Suprapubic skin (tissue), 4 donors: ENCODE results near the gene RAX2. TPM values are rescaled to one million over a fixed set of nuclear protein-coding genes. Genes with fewer than 3 reads are reported as not detected.
"Not testable (repeated sequence)": the region's sequence is repeated elsewhere in the genome, so short reads cannot be mapped to it uniquely, and the experiment has no call there.

Experiments
- DNase-seq, 2 donors: peaks; one replicate each; pipeline ENCODE4 v3.0.0-alpha.2; 2019; ENCODE audit warnings: low spot score in 2 of 2
- H3K27ac ChIP-seq: fragments of 200-600 bp; sonication (generic); one replicate; pipeline ENCODE4 v1.5.1; 2019
- H3K27me3 ChIP-seq: fragments of 200-600 bp; sonication (generic); one replicate; pipeline ENCODE4 v1.5.1; 2019
- H3K36me3 ChIP-seq: fragments of 200-600 bp; sonication (generic); one replicate; pipeline ENCODE4 v1.5.1; 2019
- H3K4me1 ChIP-seq: fragments of 200-600 bp; sonication (generic); one replicate; pipeline ENCODE4 v1.5.1; 2019
- H3K4me3 ChIP-seq: fragments of 200-600 bp; sonication (generic); one replicate; pipeline ENCODE4 v1.5.1; 2019; ENCODE audit warnings: mild to moderate bottlenecking
- H3K9me3 ChIP-seq: fragments of 200-600 bp; sonication (generic); one replicate; pipeline ENCODE4 v1.5.1; 2019
- EP300 ChIP-seq: sonication (generic); formaldehyde crosslinking; IDR thresholded peaks from one replicate; pipeline ENCODE4 v1.6.1; 2017; ENCODE audit warnings: antibody characterized with exemption
- POLR2A ChIP-seq, 2 donors: fragments of 450-650 bp; IDR thresholded peaks; one replicate each; pipeline ENCODE4 v1.6.1; 2017; ENCODE audit warnings: antibody characterized with exemption in 2 of 2, mild to moderate bottlenecking in 2 of 2, moderate library complexity in 2 of 2
- POLR2AphosphoS5 ChIP-seq, 3 donors: sonication (generic); formaldehyde crosslinking; IDR thresholded peaks; one replicate each; pipeline ENCODE4 v1.6.1; 2017; ENCODE audit warnings: antibody characterized with exemption in 3 of 3
- WGBS: methylation state at CpG from one replicate; pipeline ENCODE4 v1.1.5; 2018; 5-methylcytosine and 5-hydroxymethylcytosine counted together
- total RNA-seq, 4 donors: library from RNA; depleted of rRNA; stranded (reverse); fragments of >200 nt; gene quantifications; one replicate each; pipeline ENCODE4 v1.1.0, GENCODE V29; 2016
- TF ChIP-seq, protein P1 (sequence below), 2 donors: fragments of 200-600 bp in 1 of 2; fragments of 450-650 bp in 1 of 2; sonication (generic) in 1 of 2; IDR thresholded peaks; one replicate each; pipeline ENCODE4 v1.5.1; 2016 to 2019; ENCODE audit warnings: antibody characterized with exemption in 2 of 2, mild to moderate bottlenecking in 1 of 2, moderate library complexity in 1 of 2

Gene RAX2
- total RNA-seq, 4 donors from 2014 or later, result not detected

DNA sequence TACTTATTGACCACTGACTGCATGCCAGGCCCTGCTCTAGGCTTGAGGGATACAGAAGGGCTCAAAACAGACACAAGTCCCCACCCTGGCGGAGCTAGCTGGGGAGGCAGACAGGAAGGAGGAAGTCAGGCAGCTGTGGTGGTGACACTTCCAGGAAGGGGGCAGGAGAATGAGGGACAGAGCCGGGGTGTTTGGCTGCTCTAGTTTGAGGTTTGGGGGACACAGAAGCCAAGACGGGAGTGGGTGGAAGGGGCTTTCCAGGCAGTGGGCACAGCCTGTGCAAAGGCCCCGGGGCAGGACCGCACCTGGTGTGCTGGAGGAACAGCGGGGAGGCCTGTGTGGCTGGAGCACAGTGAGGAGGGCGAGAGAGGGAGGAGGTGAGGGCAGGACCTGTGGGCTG is 5.5 kb downstream of the RAX2 start:
- Histone ChIP-seq H3K27ac (no peak overlapping the region), H3K4me3 (no peak overlapping the region), H3K27me3 (no peaks in the 10 kb centered on the region), H3K36me3 (peaks cover 41% of the 10 kb centered on the region), H3K4me1 (peaks cover 14% of the 10 kb centered on the region), H3K9me3 (no peaks in the 10 kb centered on the region)
- TF ChIP-seq, protein P1, sequence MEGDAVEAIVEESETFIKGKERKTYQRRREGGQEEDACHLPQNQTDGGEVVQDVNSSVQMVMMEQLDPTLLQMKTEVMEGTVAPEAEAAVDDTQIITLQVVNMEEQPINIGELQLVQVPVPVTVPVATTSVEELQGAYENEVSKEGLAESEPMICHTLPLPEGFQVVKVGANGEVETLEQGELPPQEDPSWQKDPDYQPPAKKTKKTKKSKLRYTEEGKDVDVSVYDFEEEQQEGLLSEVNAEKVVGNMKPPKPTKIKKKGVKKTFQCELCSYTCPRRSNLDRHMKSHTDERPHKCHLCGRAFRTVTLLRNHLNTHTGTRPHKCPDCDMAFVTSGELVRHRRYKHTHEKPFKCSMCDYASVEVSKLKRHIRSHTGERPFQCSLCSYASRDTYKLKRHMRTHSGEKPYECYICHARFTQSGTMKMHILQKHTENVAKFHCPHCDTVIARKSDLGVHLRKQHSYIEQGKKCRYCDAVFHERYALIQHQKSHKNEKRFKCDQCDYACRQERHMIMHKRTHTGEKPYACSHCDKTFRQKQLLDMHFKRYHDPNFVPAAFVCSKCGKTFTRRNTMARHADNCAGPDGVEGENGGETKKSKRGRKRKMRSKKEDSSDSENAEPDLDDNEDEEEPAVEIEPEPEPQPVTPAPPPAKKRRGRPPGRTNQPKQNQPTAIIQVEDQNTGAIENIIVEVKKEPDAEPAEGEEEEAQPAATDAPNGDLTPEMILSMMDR (IDR thresholded peaks at IDR 0.05), result no peak
- TF ChIP-seq EP300 (no peak), POLR2AphosphoS5 (IDR thresholded peaks at IDR 0.05) (no peak), POLR2A (IDR thresholded peaks at IDR 0.05) (no peak)
- 87% methylated on average over 7 of the region's 7 CpGs for WGBS
- no peak for DNase-seq

GRCh38 chr19:3765757-3766156 is 6.3 kb downstream of the RAX2 start:
- H3K9me3 ChIP-seq, H3K27me3 ChIP-seq, DNase-seq, H3K27ac ChIP-seq, H3K4me3 ChIP-seq: not testable (repeated sequence)
- Histone ChIP-seq H3K4me1 (peaks cover 19% of the 10 kb centered on the region), H3K36me3 (peaks cover 41% of the 10 kb centered on the region)
- 88% methylated on average over 5 of the region's 5 CpGs for WGBS

DNA sequence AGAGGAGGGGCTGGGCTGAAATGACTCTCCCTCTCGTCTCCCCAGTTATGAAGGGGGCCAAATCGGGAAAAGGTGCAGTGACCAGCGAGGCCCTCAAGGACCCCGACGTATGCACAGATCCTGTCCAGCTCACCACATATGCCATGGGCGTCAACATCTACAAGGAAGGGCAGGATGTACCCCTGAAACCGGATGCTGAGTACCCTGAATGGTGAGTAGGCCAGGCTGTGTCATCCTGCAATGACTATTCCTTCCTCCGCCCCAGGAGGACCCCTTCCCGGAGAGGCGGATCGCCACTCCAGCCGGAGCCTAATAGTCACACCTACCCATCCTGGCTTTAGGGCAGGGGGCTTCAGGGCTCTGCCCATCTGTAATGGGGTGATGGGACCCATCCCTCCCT is 6.9 kb downstream of the RAX2 start:
- Histone ChIP-seq H3K9me3 (no peaks in the 10 kb centered on the region), H3K36me3 (peaks cover 41% of the 10 kb centered on the region), H3K4me3 (no peak overlapping the region), H3K27ac (no peak overlapping the region), H3K27me3 (no peaks in the 10 kb centered on the region), H3K4me1 (peaks cover 25% of the 10 kb centered on the region)
- TF ChIP-seq, protein P1 (IDR thresholded peaks at IDR 0.05), result no peak
- TF ChIP-seq POLR2A (IDR thresholded peaks at IDR 0.05) (no peak), EP300 (no peak), POLR2AphosphoS5 (IDR thresholded peaks at IDR 0.05) (no peak)
- DNase-seq, result no peak
- 94% methylated on average over 12 of the region's 12 CpGs for WGBS

DNA sequence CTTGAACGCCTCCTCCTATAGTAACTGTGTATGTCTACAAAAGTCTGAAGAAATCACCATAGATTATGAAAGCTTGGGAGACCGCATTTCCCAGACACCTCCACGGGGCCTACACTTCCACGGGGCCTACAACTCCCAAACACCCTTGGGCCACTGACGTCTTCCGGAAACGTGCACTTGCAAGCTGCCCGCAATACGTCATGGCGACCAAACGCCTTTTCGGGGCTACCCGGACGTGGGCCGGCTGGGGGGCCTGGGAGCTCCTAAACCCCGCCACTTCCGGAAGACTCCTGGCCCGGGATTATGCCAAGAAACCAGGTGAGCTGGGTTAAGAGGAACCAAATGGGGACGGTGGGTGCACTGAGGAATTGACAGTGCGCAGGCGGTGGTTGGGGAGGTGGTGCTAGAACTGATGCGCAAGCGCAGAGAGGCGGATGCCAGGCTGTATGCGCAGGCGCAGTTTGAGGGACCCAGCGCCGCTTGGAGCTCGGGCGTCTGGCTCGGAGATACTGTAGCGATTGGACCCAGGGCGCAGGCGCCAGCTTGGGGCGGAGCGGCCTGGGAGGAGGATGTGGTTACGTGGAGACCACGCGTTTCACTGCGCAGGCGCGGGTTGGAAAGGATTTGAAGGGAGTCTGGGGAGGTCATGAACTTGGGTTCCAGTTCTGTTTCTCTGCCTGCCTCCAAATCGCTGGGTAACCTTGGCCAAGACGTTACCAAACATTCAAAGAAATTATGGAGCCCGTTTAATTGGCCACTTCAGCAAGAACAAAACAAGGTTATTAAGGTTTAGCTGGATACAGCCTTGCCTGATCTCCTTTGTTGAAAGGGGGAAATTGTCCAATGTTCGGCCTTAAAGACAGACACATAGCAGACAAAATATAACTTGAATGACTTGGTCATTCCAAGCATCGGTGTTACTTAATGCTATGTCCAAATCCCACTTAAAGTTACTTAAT is 9.2 kb downstream of the RAX2 start, which contains the start of gene MRPL54:
Gene MRPL54, plus strand, starts transcription at position 182 of the 959 bp plus-strand sequence. Its CDS starts 19 bp downstream, at position 201.
- Histone ChIP-seq H3K9me3 (no peaks in the 10 kb centered on the region), H3K36me3 (peaks cover 46% of the 10 kb centered on the region), H3K27ac (peak within 1 kb of the TSS; percentile 98), H3K4me1 (peaks cover 36% of the 10 kb centered on the region), H3K27me3 (no peaks in the 10 kb centered on the region), H3K4me3 (peak within 1 kb of the TSS; percentile 88)
- TF ChIP-seq EP300 (no peak), POLR2AphosphoS5 (IDR thresholded peaks at IDR 0.05) (peak; percentile 35 to 87 (median 81)), POLR2A (IDR thresholded peaks at IDR 0.05) (peak; percentile 27 to 79)
- TF ChIP-seq, protein P1 (IDR thresholded peaks at IDR 0.05), result peak in 1 of 2 donors; percentile 14
- peak; percentile 99 for DNase-seq
- WGBS, result 5% methylated on average over 25 of the region's 47 CpGs

DNA sequence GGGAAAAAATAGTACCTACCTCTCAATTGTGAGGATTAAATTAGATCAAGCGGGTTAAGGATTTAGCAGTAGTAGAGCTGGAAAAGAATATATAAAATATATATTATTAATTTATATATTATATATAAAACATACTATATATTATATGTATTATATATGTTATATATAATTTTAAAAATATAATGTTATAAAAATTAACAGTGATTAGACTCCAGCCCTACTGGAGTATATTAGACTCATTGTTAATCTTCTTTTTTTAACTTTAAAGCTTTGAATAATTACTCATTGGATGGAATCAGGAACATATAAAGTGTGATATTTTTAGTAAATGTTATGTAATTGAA is 9.9 kb downstream of the RAX2 start:
- Histone ChIP-seq H3K27ac (peak overlapping the region; percentile 98), H3K4me1 (peaks cover 36% of the 10 kb centered on the region), H3K27me3 (no peaks in the 10 kb centered on the region), H3K36me3 (peaks cover 45% of the 10 kb centered on the region), H3K4me3 (peak overlapping the region; percentile 63), H3K9me3 (no peaks in the 10 kb centered on the region)
- no peak for TF ChIP-seq POLR2AphosphoS5 (IDR thresholded peaks at IDR 0.05)
- TF ChIP-seq EP300, result no peak
- TF ChIP-seq, protein P1 (IDR thresholded peaks at IDR 0.05), result no peak
- no peak for TF ChIP-seq POLR2A (IDR thresholded peaks at IDR 0.05)
- no peak for DNase-seq
- 49% methylated on average over 1 of the region's 1 CpG for WGBS
